IMR-90 (cell line): ENCODE data around the gene SEPTIN5. TPM values are rescaled to one million over a fixed set of nuclear protein-coding genes. Genes with fewer than 3 reads are reported as not detected.

ENCODE experiments used
- ATAC-seq: fragments of 200-7000 bp; cut with Tn5 transposase; 2 replicates; pipeline ENCODE4 v1.9.1; 2020; ENCODE audit warnings: low read depth, mild to moderate bottlenecking, moderate library complexity
- BruUV-seq: library from RNA; stranded (reverse); fragments of 400-500 nt; replicated peaks from 2 replicates; lab custom pipeline; 2021; lab: Mats Ljungman, UMichigan
- CTCF ChIA-PET: fragments of 300-600 bp; formaldehyde crosslinking; extraction: SDS; loops from one replicate; lab custom pipeline; 2021; ENCODE audit warnings: antibody characterized with exemption; lab: Yijun Ruan, JAX
- POLR2A ChIA-PET: fragments of 300-600 bp; sonication (Branson Sonifier 250); formaldehyde crosslinking; loops from one replicate; lab custom pipeline; 2022; ENCODE audit warnings: antibody characterized with exemption; ENCODE audit not compliant: unreplicated experiment; lab: Charles Lee
- DNase-seq: peaks from one replicate; pipeline ENCODE4 v3.0.0; 2013
- H2AFZ ChIP-seq: replicated peaks from 2 replicates; pipeline ENCODE3; 2013; ENCODE audit warnings: low read length, mild to moderate bottlenecking; ENCODE audit not compliant: poor library complexity
- H2AK5ac ChIP-seq: 2 replicates; pipeline ENCODE4 v1.6.1; 2013; ENCODE audit warnings: low read depth, low read length, inconsistent platforms
- H2AK9ac ChIP-seq: replicated peaks from 2 replicates; pipeline ENCODE3; 2013; ENCODE audit warnings: mild to moderate bottlenecking, low read depth, low read length, moderate library complexity; ENCODE audit not compliant: poor library complexity
- H2BK120ac ChIP-seq: 2 replicates; pipeline ENCODE4 v1.6.1; 2013; ENCODE audit warnings: low read depth, low read length, inconsistent platforms
- H2BK15ac ChIP-seq: 3 replicates; pipeline ENCODE4 v1.6.1; 2013; ENCODE audit warnings: low read depth, low read length, inconsistent platforms
- H2BK20ac ChIP-seq: 2 replicates; pipeline ENCODE4 v1.6.1; 2013; ENCODE audit warnings: low read depth, mild to moderate bottlenecking, inconsistent platforms, low read length, moderate library complexity
- H2BK5ac ChIP-seq: 2 replicates; pipeline ENCODE4 v1.6.1; 2013; ENCODE audit warnings: mild to moderate bottlenecking, low read depth, low read length, inconsistent platforms; ENCODE audit not compliant: poor library complexity, severe bottlenecking
- H3K14ac ChIP-seq: replicated peaks from 2 replicates; pipeline ENCODE4 v1.6.1; 2013; ENCODE audit warnings: low read depth, low read length, inconsistent platforms
- H3K18ac ChIP-seq: 2 replicates; pipeline ENCODE4 v1.6.1; 2013; ENCODE audit warnings: low read depth, low read length, control low read depth
- H3K23ac ChIP-seq: 2 replicates; pipeline ENCODE4 v1.6.1; 2013; ENCODE audit warnings: low read depth, low read length, inconsistent platforms
- H3K27ac ChIP-seq: 2 replicates; pipeline ENCODE4 v1.5.1; 2013; ENCODE audit warnings: mild to moderate bottlenecking, control low read depth, low read length; ENCODE audit not compliant: insufficient read depth
- H3K27me3 ChIP-seq: 2 replicates; pipeline ENCODE4 v1.6.1; 2013; ENCODE audit warnings: low read length; ENCODE audit not compliant: control insufficient read depth, insufficient read depth
- H3K36me3 ChIP-seq: 2 replicates; pipeline ENCODE4 v1.6.1; 2013; ENCODE audit warnings: low read length, mixed read lengths; ENCODE audit not compliant: control insufficient read depth, insufficient read depth
- H3K4ac ChIP-seq: 2 replicates; pipeline ENCODE4 v1.6.1; 2013; ENCODE audit warnings: low read depth, low read length, inconsistent platforms
- H3K4me1 ChIP-seq: 2 replicates; pipeline ENCODE4 v1.6.1; 2013; ENCODE audit warnings: low read length, mixed read lengths; ENCODE audit not compliant: control insufficient read depth, insufficient read depth
- H3K4me2 ChIP-seq: 2 replicates; pipeline ENCODE4 v1.6.1; 2013; ENCODE audit warnings: low read depth, mild to moderate bottlenecking, control low read depth, low read length, moderate library complexity
- H3K4me3 ChIP-seq: 2 replicates; pipeline ENCODE4 v1.5.1; 2013; ENCODE audit warnings: low read depth, mild to moderate bottlenecking, control low read depth, low read length, moderate library complexity; ENCODE audit not compliant: insufficient read depth
- H3K56ac ChIP-seq: 2 replicates; pipeline ENCODE4 v1.6.1; 2013; ENCODE audit warnings: low read length, inconsistent platforms; ENCODE audit not compliant: insufficient read depth; ENCODE audit errors: extremely low read depth
- H3K79me1 ChIP-seq, 2 experiments: 2 replicates each; pipeline ENCODE4 v1.6.1; 2013; ENCODE audit warnings: low read length in 2 of 2, inconsistent platforms in 1 of 2, low read depth in 1 of 2
- H3K9ac ChIP-seq: 2 replicates; pipeline ENCODE4 v1.6.1; 2013; ENCODE audit warnings: low read depth, low read length, control low read depth
- H3K9me1 ChIP-seq: 2 replicates; pipeline ENCODE4 v1.6.1; 2013; ENCODE audit warnings: low read length, inconsistent platforms; ENCODE audit not compliant: insufficient read depth
- H3K9me3 ChIP-seq: 2 replicates; pipeline ENCODE4 v1.6.1; 2013; ENCODE audit warnings: low read length; ENCODE audit not compliant: control insufficient read depth, insufficient read depth
- H4K20me1 ChIP-seq: 2 replicates; pipeline ENCODE4 v1.6.1; 2013; ENCODE audit warnings: low read length, inconsistent platforms; ENCODE audit not compliant: insufficient read depth
- H4K5ac ChIP-seq: 2 replicates; pipeline ENCODE4 v1.6.1; 2013; ENCODE audit warnings: mild to moderate bottlenecking, low read depth, low read length, control low read depth
- H4K8ac ChIP-seq, 2 experiments: 2 replicates each; pipeline ENCODE4 v1.6.1; 2013; ENCODE audit warnings: low read depth in 2 of 2, low read length in 2 of 2, control low read depth in 1 of 2, inconsistent platforms in 1 of 2
- H4K91ac ChIP-seq: 2 replicates; pipeline ENCODE4 v1.6.1; 2013; ENCODE audit warnings: low read depth, low read length, inconsistent platforms; ENCODE audit not compliant: insufficient read depth
- BHLHE40 ChIP-seq: fragments of 150-350 bp; IDR thresholded peaks from 2 replicates; pipeline ENCODE4 v1.6.1; 2016; ENCODE audit warnings: mild to moderate bottlenecking, low read depth, low read length
- CHD1 ChIP-seq: IDR thresholded peaks from 2 replicates; pipeline ENCODE4 v1.6.1; 2012; ENCODE audit warnings: low read depth, low read length, improper control_type of control experiment
- MAZ ChIP-seq: IDR thresholded peaks from 2 replicates; pipeline ENCODE4 v1.6.1; 2012; ENCODE audit warnings: low read depth, mild to moderate bottlenecking, low read length, improper control_type of control experiment, moderate library complexity, borderline replicate concordance
- POLR2A ChIP-seq: IDR thresholded peaks from 2 replicates; pipeline ENCODE4 v1.6.1; 2012; ENCODE audit warnings: mild to moderate bottlenecking, low read depth, low read length
- WGBS, 2 experiments: methylation state at CpG; one replicate each; pipeline versions ENCODE4 v1.1.5 to v1.1.7; 2013; ENCODE audit warnings: missing lambda C conversion rate in 2 of 2; ENCODE audit not compliant: insufficient read length in 1 of 2; ENCODE audit errors: extremely low coverage in 2 of 2; 5-methylcytosine and 5-hydroxymethylcytosine counted together
- dilution Hi-C: fragments of 300-500 bp; cut with HindIII; formaldehyde crosslinking; loops from one replicate; pipeline ENCODE4 v1.14.3; 2018; ENCODE audit warnings: low sequenced_read_pairs; ENCODE audit not compliant: unreplicated experiment
- in situ Hi-C: fragments of 300-500 bp; cut with MboI; formaldehyde crosslinking; loops from 3 replicates; pipeline ENCODE4 v1.14.3; 2019; ENCODE audit warnings: low sequenced_read_pairs, inconsistent platforms, mixed read lengths
- intact Hi-C: fragments of 100-400 bp; cut with micrococcal nuclease; formaldehyde crosslinking; loops from 2 replicates; pipeline ENCODE4 v1.10.0; 2022
- polyA plus RNA-seq, 3 experiments: library from polyadenylated mRNA; depleted of rRNA; stranded (reverse); fragments of >200 nt; gene quantifications; 2 replicates each; pipeline ENCODE4 v1.2.3, GENCODE V29; 2012; ENCODE audit warnings: low replicate concordance in 1 of 3
- total RNA-seq: library from RNA; depleted of rRNA; stranded (reverse); fragments of >200 nt; gene quantifications from 2 replicates; pipeline ENCODE4 v1.2.3, GENCODE V29; 2012

The SEPTIN5 gene
- total and polyA plus RNA-seq, 2 of the 4 experiments (the other 2 are of a cell fraction) = 16.8 to 20.7 TPM

- Histone ChIP-seq H3K9me3 (no peaks in the 10 kb centered on the region), H3K36me3 (no peaks in the 10 kb centered on the region), H4K8ac (no peak overlapping the region), H3K4me3 (no peak overlapping the region), H2BK5ac (no peak overlapping the region), H2BK15ac (no peak overlapping the region), H2AK9ac (peak overlapping the region; percentile 68), H3K9ac (no peak overlapping the region), H3K4me1 (no peaks in the 10 kb centered on the region; the same call in none of the 2 replicates), H4K5ac (no peak overlapping the region), H3K14ac (no peak overlapping the region), H3K27me3 (peaks cover 15% of the 10 kb centered on the region; the same call in 1 of the 2 replicates), H2BK20ac (no peak overlapping the region), H3K56ac (no peak overlapping the region), H3K4ac (peak overlapping the region; percentile 5; the same call in 1 of the 2 replicates), H3K9me1 (no peaks in the 10 kb centered on the region), H2AK5ac (peak overlapping the region; percentile 39; the same call in 1 of the 2 replicates), H4K91ac (no peak overlapping the region), H2AFZ (peak overlapping the region; percentile 51), H3K79me1 (no peaks in the 10 kb centered on the region), H3K23ac (no peak overlapping the region), H4K20me1 (no peaks in the 10 kb centered on the region), H3K27ac (no peak overlapping the region), H2BK120ac (no peak overlapping the region), H3K18ac (no peak overlapping the region), H3K4me2 (no peak overlapping the region)
- 84% methylated on average over 6 of the region's 9 CpGs; no CpG with 5 or more reads in 1 of the 2 experiments for WGBS, 2 experiments
- BruUV-seq = no TSS peak
- ATAC-seq (no peak), DNase-seq (no peak)
- intact Hi-C loops = no loop called here
- TF ChIP-seq BHLHE40 (no peak), CHD1 (no peak), MAZ (no peak), POLR2A (no peak)
- ChIA-PET POLR2A (no interaction called here), CTCF (interaction anchor here (1.2 to 2.0 kb wide), 4 partner anchors 13 to 219 kb away, joined by 4 to 27 read pairs (median 14); no protein-coding TSS in a partner anchor)
- in situ Hi-C loops = no loop called here
- dilution Hi-C loops = no loop called here
These were observed 15.2 kb downstream of the SEPTIN5 start for GRCh38 chr22:19729507-19729906.
